Nephron (organoid): ENCODE results near the gene FAT1.
"Not testable (repeated sequence)": the region's sequence is repeated elsewhere in the genome, so short reads cannot be mapped to it uniquely, and the experiment has no call there.

Experiments used
- H3K27ac Mint-ChIP-seq, 3 experiments: 2 replicates each; pipeline ENCODE4 v1.8.0; 2020; ENCODE audit warnings: mixed read lengths in 3 of 3, mild to moderate bottlenecking in 2 of 3, moderate library complexity in 1 of 3
- H3K27me3 Mint-ChIP-seq: 2 replicates; pipeline ENCODE4 v1.8.0; 2021; ENCODE audit warnings: low read depth, mild to moderate bottlenecking, moderate library complexity, mixed read lengths
- H3K36me3 Mint-ChIP-seq: 2 replicates; pipeline ENCODE4 v1.8.0; 2020; ENCODE audit warnings: low read depth, mixed read lengths
- H3K4me1 Mint-ChIP-seq: 2 replicates; pipeline ENCODE4 v1.8.0; 2020; ENCODE audit warnings: mixed read lengths
- H3K4me3 Mint-ChIP-seq, 3 experiments: 2 replicates each; pipeline ENCODE4 v1.8.0; 2020; ENCODE audit warnings: mild to moderate bottlenecking in 3 of 3, mixed read lengths in 3 of 3, moderate library complexity in 2 of 3
- H3K9me3 Mint-ChIP-seq: 2 replicates; pipeline ENCODE4 v1.8.0; 2020; ENCODE audit warnings: mixed read lengths
- TF ChIP-seq, protein P1 (sequence below), 3 experiments: fragments of 200-600 bp; sonication (generic); IDR thresholded peaks; one replicate each; pipeline ENCODE4 v1.5.0; 2021; ENCODE audit warnings: antibody characterized with exemption in 3 of 3; ENCODE audit not compliant: unreplicated experiment in 3 of 3

The FAT1 gene

DNA sequence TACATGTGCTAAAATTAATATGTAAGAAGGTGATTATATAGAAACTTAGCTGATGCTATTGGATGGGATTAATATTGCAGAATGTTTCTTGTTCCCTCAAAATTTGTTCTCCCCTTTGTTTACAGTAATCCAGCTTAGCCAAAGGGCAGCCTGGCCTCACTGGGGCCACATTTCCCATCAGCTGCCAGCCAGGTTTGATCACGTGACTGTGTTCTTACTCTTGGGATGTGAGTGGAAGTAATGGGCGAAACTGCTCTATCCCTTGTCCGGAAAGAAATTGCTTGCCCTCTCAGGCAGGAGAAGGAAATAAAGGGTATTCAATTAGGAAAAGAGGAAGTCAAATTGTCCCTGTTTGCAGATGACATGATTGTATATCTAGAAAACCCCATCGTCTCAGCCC lies 44.1 kb upstream of the FAT1 start:
- TF ChIP-seq, protein P1, sequence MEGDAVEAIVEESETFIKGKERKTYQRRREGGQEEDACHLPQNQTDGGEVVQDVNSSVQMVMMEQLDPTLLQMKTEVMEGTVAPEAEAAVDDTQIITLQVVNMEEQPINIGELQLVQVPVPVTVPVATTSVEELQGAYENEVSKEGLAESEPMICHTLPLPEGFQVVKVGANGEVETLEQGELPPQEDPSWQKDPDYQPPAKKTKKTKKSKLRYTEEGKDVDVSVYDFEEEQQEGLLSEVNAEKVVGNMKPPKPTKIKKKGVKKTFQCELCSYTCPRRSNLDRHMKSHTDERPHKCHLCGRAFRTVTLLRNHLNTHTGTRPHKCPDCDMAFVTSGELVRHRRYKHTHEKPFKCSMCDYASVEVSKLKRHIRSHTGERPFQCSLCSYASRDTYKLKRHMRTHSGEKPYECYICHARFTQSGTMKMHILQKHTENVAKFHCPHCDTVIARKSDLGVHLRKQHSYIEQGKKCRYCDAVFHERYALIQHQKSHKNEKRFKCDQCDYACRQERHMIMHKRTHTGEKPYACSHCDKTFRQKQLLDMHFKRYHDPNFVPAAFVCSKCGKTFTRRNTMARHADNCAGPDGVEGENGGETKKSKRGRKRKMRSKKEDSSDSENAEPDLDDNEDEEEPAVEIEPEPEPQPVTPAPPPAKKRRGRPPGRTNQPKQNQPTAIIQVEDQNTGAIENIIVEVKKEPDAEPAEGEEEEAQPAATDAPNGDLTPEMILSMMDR (IDR thresholded peaks at IDR 0.05; ENCODE audit: unreplicated experiment in 3 of 3): no peak
- no peaks in the 10 kb centered on the region for H3K36me3 Mint-ChIP-seq
- peaks cover 18% of the 10 kb centered on the region for H3K4me1 Mint-ChIP-seq
- no peak overlapping the region for H3K4me3 Mint-ChIP-seq
- H3K27me3 Mint-ChIP-seq: no peaks in the 10 kb centered on the region
- H3K27ac Mint-ChIP-seq: no peak overlapping the region
- peaks cover 4% of the 10 kb centered on the region for H3K9me3 Mint-ChIP-seq

DNA sequence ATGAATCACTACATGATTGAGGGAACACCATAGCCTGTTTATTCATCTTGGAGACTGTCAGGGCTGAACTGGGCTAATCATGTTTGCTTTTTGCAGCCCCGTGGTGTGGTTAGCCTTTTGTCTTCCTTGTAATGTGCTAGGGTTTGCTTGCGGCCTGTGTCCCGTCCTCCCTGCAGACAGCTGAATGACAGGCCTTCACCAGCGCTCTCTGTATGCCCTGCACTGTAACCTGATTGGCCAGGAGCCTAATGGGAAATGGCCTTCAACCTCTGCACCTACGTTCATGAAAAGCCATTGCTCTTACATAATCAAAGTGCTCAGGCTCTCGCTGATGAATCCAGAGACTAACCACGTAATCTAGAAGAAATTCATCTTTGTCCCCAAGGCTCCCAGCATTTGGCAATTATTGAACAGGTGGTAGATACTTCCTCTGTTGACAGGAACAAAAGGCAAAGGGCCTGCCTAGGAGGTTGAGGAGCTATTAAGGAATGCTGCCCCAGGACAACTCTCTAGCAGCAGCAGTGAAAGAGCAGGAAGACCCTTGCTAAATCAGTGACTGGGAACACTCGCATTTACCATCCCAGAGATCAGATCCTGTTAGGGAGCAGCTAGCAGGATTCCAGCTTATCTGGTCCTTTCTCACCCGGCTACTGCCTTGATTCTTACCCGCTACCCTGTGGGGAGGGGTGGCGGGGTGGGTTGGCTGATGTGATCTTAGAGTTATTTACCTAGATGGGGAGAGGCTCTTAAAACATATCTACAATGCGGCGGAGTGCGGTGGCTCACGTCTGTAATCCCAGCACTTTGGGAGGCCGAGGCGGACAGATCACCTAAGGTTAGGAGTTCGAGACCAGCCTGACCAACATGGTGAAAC lies 42.3 kb upstream of the FAT1 start:
- TF ChIP-seq, protein P1 (IDR thresholded peaks at IDR 0.05; ENCODE audit: unreplicated experiment in 3 of 3): no peak
- peaks cover 4% of the 10 kb centered on the region for H3K9me3 Mint-ChIP-seq
- no peaks in the 10 kb centered on the region for H3K36me3 Mint-ChIP-seq
- H3K4me3 Mint-ChIP-seq: no peak overlapping the region
- no peaks in the 10 kb centered on the region for H3K27me3 Mint-ChIP-seq
- peaks cover 23% of the 10 kb centered on the region for H3K4me1 Mint-ChIP-seq
- H3K27ac Mint-ChIP-seq: peak overlapping the region; percentile 34 to 59 (median 57)

DNA sequence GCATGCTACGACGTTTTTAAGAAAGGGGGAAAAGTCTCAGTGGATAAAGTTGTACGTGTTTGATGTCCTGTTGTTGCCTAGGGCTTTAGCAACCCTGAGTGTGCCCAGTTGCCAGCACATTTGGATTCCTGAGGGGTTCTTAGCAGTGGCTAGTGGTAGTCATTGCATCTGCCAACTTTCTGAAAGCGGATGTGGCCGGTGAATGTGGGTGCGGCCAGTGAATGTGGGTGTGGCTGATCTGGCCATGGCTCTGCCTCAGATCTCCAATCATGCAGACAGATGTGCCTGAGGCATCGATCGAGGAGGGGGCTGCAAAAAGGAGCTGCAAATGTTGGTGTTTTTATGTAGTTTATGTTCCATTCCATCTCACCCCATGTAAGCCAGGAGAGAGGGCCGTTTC lies 41.5 kb upstream of the FAT1 start:
- Mint-ChIP-seq H3K9me3 (peaks cover 2% of the 10 kb centered on the region), H3K36me3 (no peaks in the 10 kb centered on the region), H3K4me1 (peaks cover 23% of the 10 kb centered on the region), H3K27me3 (no peaks in the 10 kb centered on the region), H3K27ac (peak overlapping the region; percentile 21 to 59 (median 34)), H3K4me3 (no peak overlapping the region)
- TF ChIP-seq, protein P1 (IDR thresholded peaks at IDR 0.05; ENCODE audit: unreplicated experiment in 3 of 3): no peak

DNA sequence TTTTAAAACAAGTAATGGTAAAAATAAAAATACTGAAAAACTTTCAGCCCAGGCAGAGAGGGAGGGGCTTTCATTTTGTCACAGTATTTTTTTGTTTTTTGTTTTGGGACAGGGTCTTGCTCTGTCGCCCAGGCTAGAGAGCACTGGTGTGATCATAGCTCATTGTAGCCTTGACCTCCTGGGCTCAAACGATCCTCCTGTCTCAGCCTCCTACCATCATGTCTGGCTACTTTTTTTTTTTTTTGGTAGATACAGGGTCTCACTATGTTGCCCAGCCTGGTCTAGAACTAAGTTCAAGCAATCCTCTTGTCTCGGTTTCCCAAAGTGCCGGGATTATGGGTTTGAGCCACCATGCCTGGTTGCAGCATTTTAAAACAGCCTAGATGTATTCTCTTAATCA lies 40.8 kb upstream of the FAT1 start:
- Mint-ChIP-seq H3K4me1 (peaks cover 23% of the 10 kb centered on the region), H3K4me3 (no peak overlapping the region), H3K36me3 (no peaks in the 10 kb centered on the region), H3K27ac (no peak overlapping the region), H3K27me3 (no peaks in the 10 kb centered on the region), H3K9me3 (no peaks in the 10 kb centered on the region)
- TF ChIP-seq, protein P1 (IDR thresholded peaks at IDR 0.05; ENCODE audit: unreplicated experiment in 3 of 3): no peak

DNA sequence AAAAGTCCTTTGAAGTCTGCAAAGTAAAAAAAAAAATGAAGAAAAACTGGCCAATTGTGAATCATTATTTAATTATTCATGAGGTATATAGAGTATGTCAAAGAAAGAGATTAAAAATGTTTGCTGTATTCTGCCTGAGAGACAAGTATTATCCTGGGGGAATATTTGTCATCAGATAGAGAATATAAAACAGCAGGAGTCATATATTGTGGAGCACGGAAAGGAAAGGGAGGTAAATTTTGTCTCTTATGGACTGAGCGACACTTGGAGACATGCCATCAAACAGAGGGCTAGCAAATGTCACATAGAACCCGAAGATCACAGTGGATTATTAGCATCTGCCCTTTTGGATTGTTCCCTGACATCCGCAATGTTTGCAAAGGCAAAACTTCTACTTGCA lies 39.2 kb upstream of the FAT1 start:
- Mint-ChIP-seq H3K27me3 (no peaks in the 10 kb centered on the region), H3K4me1 (peaks cover 30% of the 10 kb centered on the region), H3K36me3 (no peaks in the 10 kb centered on the region), H3K9me3 (peaks cover 2% of the 10 kb centered on the region), H3K27ac (peak overlapping the region in 1 of 3 experiments; percentile 15), H3K4me3 (no peak overlapping the region)
- TF ChIP-seq, protein P1 (IDR thresholded peaks at IDR 0.05; ENCODE audit: unreplicated experiment in 3 of 3): no peak

DNA sequence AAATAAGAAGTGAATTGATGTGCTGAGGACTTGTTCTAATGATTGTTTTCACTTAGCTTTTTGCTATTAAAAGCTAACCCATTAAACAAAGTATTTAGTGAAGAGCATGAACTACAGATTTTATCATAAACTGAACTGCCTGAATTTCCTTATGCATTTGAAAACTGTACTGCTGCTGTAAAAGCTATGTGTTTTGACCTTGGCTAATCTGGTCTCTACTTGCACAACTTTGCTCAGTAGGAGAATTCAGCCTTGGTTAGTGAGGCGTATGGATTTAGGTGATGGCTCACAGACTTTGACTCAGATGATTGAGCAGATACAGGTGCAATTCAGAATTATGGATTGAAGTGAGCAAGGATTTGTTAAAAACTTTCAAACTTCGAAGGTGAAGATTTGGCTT lies 38.7 kb upstream of the FAT1 start:
- TF ChIP-seq, protein P1 (IDR thresholded peaks at IDR 0.05; ENCODE audit: unreplicated experiment in 3 of 3): no peak
- Mint-ChIP-seq H3K4me3 (no peak overlapping the region), H3K9me3 (peaks cover 2% of the 10 kb centered on the region), H3K27ac (peak overlapping the region in 1 of 3 experiments; percentile 15), H3K27me3 (no peaks in the 10 kb centered on the region), H3K36me3 (peaks cover 4% of the 10 kb centered on the region), H3K4me1 (peaks cover 35% of the 10 kb centered on the region)

DNA sequence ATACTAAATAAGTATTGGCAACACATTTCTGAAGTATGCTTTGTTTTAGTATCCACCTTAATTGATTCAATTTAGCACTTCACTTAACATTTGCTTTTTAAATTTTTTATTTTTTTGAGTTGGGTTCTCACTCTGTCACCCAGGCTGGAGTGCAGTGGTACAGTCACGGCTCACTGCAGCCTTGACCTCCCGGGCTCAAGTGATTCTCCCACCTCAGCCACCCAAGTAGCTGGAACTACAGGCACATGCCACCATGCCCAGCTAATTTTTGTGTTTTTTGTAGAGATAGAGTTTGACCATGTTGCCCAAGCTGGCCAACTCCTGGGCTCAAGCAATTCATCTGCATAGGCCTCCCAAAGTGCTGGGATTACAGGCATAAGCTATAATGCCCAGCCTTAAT lies 38.3 kb upstream of the FAT1 start:
- not testable (repeated sequence) for H3K27me3 Mint-ChIP-seq, H3K27ac Mint-ChIP-seq, H3K9me3 Mint-ChIP-seq, H3K4me3 Mint-ChIP-seq, H3K36me3 Mint-ChIP-seq
- H3K4me1 Mint-ChIP-seq: peaks cover 36% of the 10 kb centered on the region
